ENCODE results near the gene SCN4A. TPM values are rescaled to one million over a fixed set of nuclear protein-coding genes. Genes with fewer than 3 reads are reported as not detected.

SCN4A gene
- total RNA-seq, 4 donors from 2014 or later, result 7.0 to 43.3 (median 15.1) TPM

- no peak for TF ChIP-seq CTCF (IDR thresholded peaks at IDR 0.05)
- no peak for ATAC-seq (ENCODE audit: low FRiP score)
- no peak for DNase-seq (ENCODE audit: low spot score)
Measured at GRCh38 chr17:64004903-64005733, 32.4 kb upstream of the SCN4A start.

GRCh38 chr17:64004218-64004770 is 31.6 kb upstream of the SCN4A start:
- ATAC-seq (ENCODE audit: low FRiP score) (no peak), DNase-seq (ENCODE audit: low spot score) (no peak)
- no peak for TF ChIP-seq CTCF (IDR thresholded peaks at IDR 0.05)

GRCh38 chr17:64003526-64004121 is 30.9 kb upstream of the SCN4A start:
- no peak for TF ChIP-seq CTCF (IDR thresholded peaks at IDR 0.05)
- no peak for ATAC-seq (ENCODE audit: low FRiP score)
- DNase-seq (ENCODE audit: low spot score), result no peak

GRCh38 chr17:64002658-64003525 is 30.2 kb upstream of the SCN4A start:
- ATAC-seq (ENCODE audit: low FRiP score) (no peak), DNase-seq (ENCODE audit: low spot score) (peak; percentile 9)
- TF ChIP-seq CTCF (IDR thresholded peaks at IDR 0.05), result no peak

- TF ChIP-seq CTCF (IDR thresholded peaks at IDR 0.05), result no peak
- DNase-seq (ENCODE audit: low spot score) (peak; percentile 27), ATAC-seq (ENCODE audit: low FRiP score) (no peak)
Measured at GRCh38 chr17:64001763-64002529, 29.2 kb upstream of the SCN4A start.

GRCh38 chr17:64001091-64001579 is 28.4 kb upstream of the SCN4A start:
- ATAC-seq (ENCODE audit: low FRiP score) (no peak), DNase-seq (ENCODE audit: low spot score) (no peak)
- no peak for TF ChIP-seq CTCF (IDR thresholded peaks at IDR 0.05)
